Measurements from ENCODE around the gene ODAD4. TPM values are rescaled to one million over a fixed set of nuclear protein-coding genes. Genes with fewer than 3 reads are reported as not detected.

ODAD4 gene
- total RNA-seq, 1 donor = 0.43 TPM

- no peak for DNase-seq (ENCODE audit: low read depth)
- TF ChIP-seq CTCF (IDR thresholded peaks at IDR 0.05; ENCODE audit: insufficient read depth, low read depth, low read length) = no peak
- no peak overlapping the region for H3K4me3 ChIP-seq (ENCODE audit: low read depth, low read length)
Measured at GRCh38 chr17:41905172-41905571, 25.2 kb upstream of the ODAD4 start.

GRCh38 chr17:41906465-41907184 lies 23.8 kb upstream of the ODAD4 start:
- H3K4me3 ChIP-seq (ENCODE audit: low read depth, low read length) = no peak overlapping the region
- no peak for TF ChIP-seq CTCF (IDR thresholded peaks at IDR 0.05; ENCODE audit: insufficient read depth, low read depth, low read length)
- peak; percentile 69 for DNase-seq (ENCODE audit: low read depth)

- TF ChIP-seq CTCF (IDR thresholded peaks at IDR 0.05; ENCODE audit: insufficient read depth, low read depth, low read length) = no peak
- DNase-seq (ENCODE audit: low read depth) = peak; percentile 60
Measured at GRCh38 chr17:41907185-41907556, 23.2 kb upstream of the ODAD4 start.

GRCh38 chr17:41907633-41908539 lies 22.5 kb upstream of the ODAD4 start:
- TF ChIP-seq CTCF (IDR thresholded peaks at IDR 0.05; ENCODE audit: insufficient read depth, low read depth, low read length) = no peak
- DNase-seq (ENCODE audit: low read depth) = peak; percentile 39

More at GRCh38 chr17:41907185-41907556, 23.2 kb upstream of the ODAD4 start:
- H3K4me3 ChIP-seq (ENCODE audit: low read depth, low read length) = no peak overlapping the region

GRCh38 chr17:41909088-41909487 lies 21.3 kb upstream of the ODAD4 start:
- DNase-seq (ENCODE audit: low read depth) = no peak
- no peak overlapping the region for H3K4me3 ChIP-seq (ENCODE audit: low read depth, low read length)
- no peak for TF ChIP-seq CTCF (IDR thresholded peaks at IDR 0.05; ENCODE audit: insufficient read depth, low read depth, low read length)

More at GRCh38 chr17:41907633-41908539, 22.5 kb upstream of the ODAD4 start:
- no peak overlapping the region for H3K4me3 ChIP-seq (ENCODE audit: low read depth, low read length)

- peak; percentile 93 for DNase-seq (ENCODE audit: low read depth)
- no peak overlapping the region for H3K4me3 ChIP-seq (ENCODE audit: low read depth, low read length)
- no peak for TF ChIP-seq CTCF (IDR thresholded peaks at IDR 0.05; ENCODE audit: insufficient read depth, low read depth, low read length)
Measured at GRCh38 chr17:41910701-41911391, 19.6 kb upstream of the ODAD4 start.

Measured in fibroblast of villous mesenchyme (primary cell).